Karpas-422 (cell line): ENCODE results near the gene MAPRE2. TPM values are rescaled to one million over a fixed set of nuclear protein-coding genes. Genes with fewer than 3 reads are reported as not detected.
"Not testable (repeated sequence)": the region's sequence is repeated elsewhere in the genome, so short reads cannot be mapped to it uniquely, and the experiment has no call there.

Source experiments
- DNase-seq: peaks from one replicate; pipeline ENCODE4 v3.0.0-alpha.2; 2015
- H2AFZ ChIP-seq: fragments of 200-600 bp; sonication (generic); 2 replicates; pipeline ENCODE4 v1.6.1; 2014; ENCODE audit warnings: antibody characterized with exemption, low read length, mixed read lengths
- H3K27ac ChIP-seq: fragments of 200-600 bp; sonication (generic); 2 replicates; pipeline ENCODE4 v1.5.1; 2014; ENCODE audit warnings: mild to moderate bottlenecking, low read length, moderate library complexity
- H3K27me3 ChIP-seq: fragments of 200-600 bp; sonication (generic); 2 replicates; pipeline ENCODE4 v1.6.1; 2014; ENCODE audit warnings: low read length, mixed read lengths
- H3K36me3 ChIP-seq: fragments of 200-600 bp; sonication (generic); 2 replicates; pipeline ENCODE4 v1.6.1; 2014; ENCODE audit warnings: low read length, mixed read lengths; ENCODE audit not compliant: insufficient read depth
- H3K4me1 ChIP-seq: fragments of 200-600 bp; sonication (generic); 2 replicates; pipeline ENCODE4 v1.6.1; 2014; ENCODE audit warnings: mild to moderate bottlenecking, low read length, mixed read lengths
- H3K4me2 ChIP-seq: fragments of 200-600 bp; sonication (generic); 2 replicates; pipeline ENCODE4 v1.6.1; 2014; ENCODE audit warnings: low read length, low read depth, mild to moderate bottlenecking; ENCODE audit not compliant: poor library complexity, severe bottlenecking
- H3K4me3 ChIP-seq: fragments of 200-600 bp; sonication (generic); 2 replicates; pipeline ENCODE4 v1.5.1; 2014; ENCODE audit warnings: mild to moderate bottlenecking, antibody characterized with exemption, low read length, mixed read lengths
- H3K79me2 ChIP-seq: fragments of 200-600 bp; sonication (generic); 2 replicates; pipeline ENCODE4 v1.6.1; 2014; ENCODE audit warnings: mild to moderate bottlenecking, low read length, mixed read lengths
- H3K9ac ChIP-seq: fragments of 200-600 bp; sonication (generic); 2 replicates; pipeline ENCODE4 v1.6.0; 2014; ENCODE audit warnings: low read length
- H3K9me2 ChIP-seq: fragments of 200-600 bp; sonication (generic), shearing (Covaris generic); replicated peaks from 2 replicates; pipeline ENCODE4 v1.6.0; 2014; ENCODE audit warnings: mild to moderate bottlenecking, low read length, moderate library complexity; ENCODE audit not compliant: insufficient read depth
- H3K9me3 ChIP-seq: fragments of 300-700, 200-600 bp; sonication (generic); 2 replicates; pipeline ENCODE4 v1.6.1; 2014; ENCODE audit warnings: low read length, mixed read lengths
- H4K20me1 ChIP-seq: fragments of 200-600 bp; sonication (generic); 2 replicates; pipeline ENCODE4 v1.6.1; 2014; ENCODE audit warnings: mild to moderate bottlenecking, antibody characterized with exemption, low read length, low read depth; ENCODE audit not compliant: insufficient read depth
- total RNA-seq: library from RNA; depleted of rRNA; stranded (reverse); fragments of >200 nt; shearing (Covaris generic); gene quantifications from 2 replicates; pipeline ENCODE4 v1.2.3, GENCODE V29; 2014; ENCODE audit warnings: low replicate concordance

The MAPRE2 gene
- total RNA-seq, 1 experiment from 2014 or later, result 267 TPM

- H3K4me1 ChIP-seq, result peaks cover 7% of the 10 kb centered on the region; the same call in 1 of the 2 replicates
- no peaks in the 10 kb centered on the region for H4K20me1 ChIP-seq
- H3K4me2 ChIP-seq, result no peak overlapping the region
- H3K9ac ChIP-seq, result no peak overlapping the region
- no peaks in the 10 kb centered on the region; the same call in 1 of the 2 replicates for H3K79me2 ChIP-seq
- no peaks in the 10 kb centered on the region for H3K27me3 ChIP-seq
- H3K36me3 ChIP-seq, result peaks cover 38% of the 10 kb centered on the region
- no peak overlapping the region for H2AFZ ChIP-seq
- H3K9me3 ChIP-seq, result no peaks in the 10 kb centered on the region
- 0 out of 2 replicates have a peak overlapping the region, but pooled peaks have one; percentile 28 for H3K27ac ChIP-seq
- no peak for DNase-seq
- no peak overlapping the region for H3K4me3 ChIP-seq
- no peaks in the 10 kb centered on the region for H3K9me2 ChIP-seq
These were observed 103.5 kb downstream of the MAPRE2 start for GRCh38 chr18:35144698-35145097.

- H4K20me1 ChIP-seq, H3K4me3 ChIP-seq, H3K9me2 ChIP-seq, H3K9me3 ChIP-seq, H3K79me2 ChIP-seq, H3K36me3 ChIP-seq, H3K27me3 ChIP-seq, DNase-seq, H3K4me2 ChIP-seq, H2AFZ ChIP-seq, H3K27ac ChIP-seq, H3K9ac ChIP-seq: not testable (repeated sequence)
- H3K4me1 ChIP-seq, result peaks cover 14% of the 10 kb centered on the region
These were observed 109.0 kb downstream of the MAPRE2 start for GRCh38 chr18:35150195-35150594.

GRCh38 chr18:35153609-35154272 is 112.5 kb downstream of the MAPRE2 start:
- no peak overlapping the region for H3K4me2 ChIP-seq

GRCh38 chr18:35155398-35156117 is 114.3 kb downstream of the MAPRE2 start:
- no peaks in the 10 kb centered on the region for H3K79me2 ChIP-seq
- H3K27me3 ChIP-seq, result no peaks in the 10 kb centered on the region
- no peaks in the 10 kb centered on the region for H3K9me2 ChIP-seq
- DNase-seq, result no peak
- H3K36me3 ChIP-seq, result no peaks in the 10 kb centered on the region
- H3K4me2 ChIP-seq, result no peak overlapping the region
- H2AFZ ChIP-seq, result no peak overlapping the region
- no peaks in the 10 kb centered on the region for H4K20me1 ChIP-seq
- no peak overlapping the region for H3K4me3 ChIP-seq
- H3K27ac ChIP-seq, result peak overlapping the region; percentile 34
- no peak overlapping the region for H3K9ac ChIP-seq
- peaks cover 41% of the 10 kb centered on the region for H3K4me1 ChIP-seq
- H3K9me3 ChIP-seq, result no peaks in the 10 kb centered on the region

More at GRCh38 chr18:35153609-35154272, 112.5 kb downstream of the MAPRE2 start:
- Histone ChIP-seq H3K9me2 (no peaks in the 10 kb centered on the region), H3K36me3 (no peaks in the 10 kb centered on the region), H3K27ac (peak overlapping the region; percentile 46), H3K9ac (no peak overlapping the region), H2AFZ (no peak overlapping the region), H3K79me2 (no peaks in the 10 kb centered on the region), H3K4me3 (no peak overlapping the region), H4K20me1 (no peaks in the 10 kb centered on the region), H3K27me3 (no peaks in the 10 kb centered on the region), H3K9me3 (no peaks in the 10 kb centered on the region), H3K4me1 (peaks cover 27% of the 10 kb centered on the region)
- no peak for DNase-seq

GRCh38 chr18:35157181-35157580 is 116.0 kb downstream of the MAPRE2 start:
- Histone ChIP-seq H3K4me1 (peaks cover 57% of the 10 kb centered on the region), H3K9me3 (no peaks in the 10 kb centered on the region), H3K27ac (peak overlapping the region; percentile 87; the same call in 1 of the 2 replicates), H3K4me2 (no peak overlapping the region), H2AFZ (no peak overlapping the region), H3K9me2 (no peaks in the 10 kb centered on the region), H3K27me3 (no peaks in the 10 kb centered on the region), H3K9ac (no peak overlapping the region), H4K20me1 (no peaks in the 10 kb centered on the region), H3K36me3 (no peaks in the 10 kb centered on the region), H3K4me3 (no peak overlapping the region), H3K79me2 (no peaks in the 10 kb centered on the region)
- no peak for DNase-seq

- DNase-seq, result peak; percentile 75
- H3K4me3 ChIP-seq, result peak overlapping the region; percentile 11; the same call in 1 of the 2 replicates
- peak overlapping the region; percentile 49 for H3K9ac ChIP-seq
- no peaks in the 10 kb centered on the region for H4K20me1 ChIP-seq
- no peaks in the 10 kb centered on the region for H3K79me2 ChIP-seq
- no peaks in the 10 kb centered on the region for H3K9me3 ChIP-seq
- H3K4me2 ChIP-seq, result peak overlapping the region; percentile 57
- no peaks in the 10 kb centered on the region for H3K36me3 ChIP-seq
- H3K4me1 ChIP-seq, result peaks cover 68% of the 10 kb centered on the region
- peak overlapping the region; percentile 58; the same call in 1 of the 2 replicates for H2AFZ ChIP-seq
- H3K27me3 ChIP-seq, result no peaks in the 10 kb centered on the region
- no peaks in the 10 kb centered on the region for H3K9me2 ChIP-seq
- H3K27ac ChIP-seq, result peak overlapping the region; percentile 87
These were observed 117.7 kb downstream of the MAPRE2 start for GRCh38 chr18:35158728-35159450.

GRCh38 chr18:35159782-35160181 is 118.6 kb downstream of the MAPRE2 start:
- Histone ChIP-seq H3K79me2 (no peaks in the 10 kb centered on the region), H2AFZ (no peak overlapping the region), H3K4me3 (no peak overlapping the region), H3K27ac (peak overlapping the region; percentile 87), H3K9me2 (no peaks in the 10 kb centered on the region), H3K36me3 (no peaks in the 10 kb centered on the region), H3K27me3 (no peaks in the 10 kb centered on the region), H3K9me3 (no peaks in the 10 kb centered on the region), H3K9ac (no peak overlapping the region), H3K4me1 (peaks cover 66% of the 10 kb centered on the region), H4K20me1 (no peaks in the 10 kb centered on the region), H3K4me2 (no peak overlapping the region)
- DNase-seq, result no peak

GRCh38 chr18:35161485-35161884 is 120.3 kb downstream of the MAPRE2 start:
- peak overlapping the region; percentile 46 for H3K9ac ChIP-seq
- H3K79me2 ChIP-seq, result no peaks in the 10 kb centered on the region
- no peaks in the 10 kb centered on the region for H3K9me2 ChIP-seq
- peak overlapping the region; percentile 13; the same call in 1 of the 2 replicates for H2AFZ ChIP-seq
- H3K27ac ChIP-seq, result peak overlapping the region; percentile 87
- H3K9me3 ChIP-seq, result no peaks in the 10 kb centered on the region
- peak overlapping the region; percentile 43 for H3K4me2 ChIP-seq
- no peaks in the 10 kb centered on the region for H3K27me3 ChIP-seq
- no peak overlapping the region for H3K4me3 ChIP-seq
- H4K20me1 ChIP-seq, result no peaks in the 10 kb centered on the region
- no peaks in the 10 kb centered on the region for H3K36me3 ChIP-seq
- no peak for DNase-seq
- peaks cover 63% of the 10 kb centered on the region for H3K4me1 ChIP-seq
